Measurements from ENCODE around the gene OR5V1.

- TF ChIP-seq DNMT1 (IDR thresholded peaks at IDR 0.05) (no peak), TEAD2 (tag; IDR thresholded peaks at IDR 0.05) (no peak), POLR2A (conservative IDR thresholded peaks at IDR 0.05) (no peak), ZBTB40 (IDR thresholded peaks at IDR 0.05) (no peak), ZBTB40 (CRISPR knock-in tag; IDR thresholded peaks at IDR 0.05) (no peak), YY1 (IDR thresholded peaks at IDR 0.05; ENCODE audit: borderline replicate concordance in 1 of 3, control insufficient read depth in 1 of 3, extremely low read depth in 1 of 3, insufficient read depth in 3 of 3, insufficient read length in 1 of 3, insufficient replicate concordance in 2 of 3, low read depth in 1 of 3, low read length in 2 of 3) (no peak), POLR2AphosphoS5 (IDR thresholded peaks at IDR 0.05; ENCODE audit: control insufficient read depth, insufficient read depth, low read depth, low read length) (no peak), SPI1 (IDR thresholded peaks at IDR 0.05; ENCODE audit: borderline replicate concordance, low read depth, low read length) (no peak), JUND (IDR thresholded peaks at IDR 0.05; ENCODE audit: borderline replicate concordance, low read depth, low read length) (no peak), JUND (tag; IDR thresholded peaks at IDR 0.05; ENCODE audit: borderline replicate concordance, low read depth, low read length) (no peak), ZNF224 (CRISPR knock-in tag; IDR thresholded peaks at IDR 0.05) (no peak), TAF1 (IDR thresholded peaks at IDR 0.05; ENCODE audit: control insufficient read depth, extremely low read depth, insufficient read depth, low read length, severe bottlenecking) (no peak), NFXL1 (CRISPR knock-in tag; IDR thresholded peaks at IDR 0.05) (no peak)
- TF ChIP-seq, protein P1, sequence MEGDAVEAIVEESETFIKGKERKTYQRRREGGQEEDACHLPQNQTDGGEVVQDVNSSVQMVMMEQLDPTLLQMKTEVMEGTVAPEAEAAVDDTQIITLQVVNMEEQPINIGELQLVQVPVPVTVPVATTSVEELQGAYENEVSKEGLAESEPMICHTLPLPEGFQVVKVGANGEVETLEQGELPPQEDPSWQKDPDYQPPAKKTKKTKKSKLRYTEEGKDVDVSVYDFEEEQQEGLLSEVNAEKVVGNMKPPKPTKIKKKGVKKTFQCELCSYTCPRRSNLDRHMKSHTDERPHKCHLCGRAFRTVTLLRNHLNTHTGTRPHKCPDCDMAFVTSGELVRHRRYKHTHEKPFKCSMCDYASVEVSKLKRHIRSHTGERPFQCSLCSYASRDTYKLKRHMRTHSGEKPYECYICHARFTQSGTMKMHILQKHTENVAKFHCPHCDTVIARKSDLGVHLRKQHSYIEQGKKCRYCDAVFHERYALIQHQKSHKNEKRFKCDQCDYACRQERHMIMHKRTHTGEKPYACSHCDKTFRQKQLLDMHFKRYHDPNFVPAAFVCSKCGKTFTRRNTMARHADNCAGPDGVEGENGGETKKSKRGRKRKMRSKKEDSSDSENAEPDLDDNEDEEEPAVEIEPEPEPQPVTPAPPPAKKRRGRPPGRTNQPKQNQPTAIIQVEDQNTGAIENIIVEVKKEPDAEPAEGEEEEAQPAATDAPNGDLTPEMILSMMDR (IDR thresholded peaks at IDR 0.05 in 2 of 3, conservative IDR thresholded peaks at IDR 0.05 in 1 of 3; ENCODE audit: insufficient read depth in 2 of 3, low read depth in 1 of 3, low read length in 3 of 3) = no peak
- TF ChIP-seq, protein P2, sequence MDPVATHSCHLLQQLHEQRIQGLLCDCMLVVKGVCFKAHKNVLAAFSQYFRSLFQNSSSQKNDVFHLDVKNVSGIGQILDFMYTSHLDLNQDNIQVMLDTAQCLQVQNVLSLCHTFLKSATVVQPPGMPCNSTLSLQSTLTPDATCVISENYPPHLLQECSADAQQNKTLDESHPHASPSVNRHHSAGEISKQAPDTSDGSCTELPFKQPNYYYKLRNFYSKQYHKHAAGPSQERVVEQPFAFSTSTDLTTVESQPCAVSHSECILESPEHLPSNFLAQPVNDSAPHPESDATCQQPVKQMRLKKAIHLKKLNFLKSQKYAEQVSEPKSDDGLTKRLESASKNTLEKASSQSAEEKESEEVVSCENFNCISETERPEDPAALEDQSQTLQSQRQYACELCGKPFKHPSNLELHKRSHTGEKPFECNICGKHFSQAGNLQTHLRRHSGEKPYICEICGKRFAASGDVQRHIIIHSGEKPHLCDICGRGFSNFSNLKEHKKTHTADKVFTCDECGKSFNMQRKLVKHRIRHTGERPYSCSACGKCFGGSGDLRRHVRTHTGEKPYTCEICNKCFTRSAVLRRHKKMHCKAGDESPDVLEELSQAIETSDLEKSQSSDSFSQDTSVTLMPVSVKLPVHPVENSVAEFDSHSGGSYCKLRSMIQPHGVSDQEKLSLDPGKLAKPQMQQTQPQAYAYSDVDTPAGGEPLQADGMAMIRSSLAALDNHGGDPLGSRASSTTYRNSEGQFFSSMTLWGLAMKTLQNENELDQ (CRISPR knock-in tag; IDR thresholded peaks at IDR 0.05; ENCODE audit: borderline replicate concordance) = no peak
Observed at GRCh38 chr6:29403801-29404200, 35.1 kb upstream of the OR5V1 start.
